ENCODE results near the gene NPAS4. TPM values are rescaled to one million over a fixed set of nuclear protein-coding genes. Genes with fewer than 3 reads are reported as not detected.

Gene NPAS4
- total and polyA plus RNA-seq, 2 of the 13 experiments (the other 11 are each of a cell fraction or from before 2014, with no cell fraction given), result not detected

GRCh38 chr11:66418168-66418985 is 2.5 kb upstream of the NPAS4 start (continued):
- TF ChIP-seq ZFP82 (CRISPR knock-in tag; IDR thresholded peaks at IDR 0.05; ENCODE audit: borderline replicate concordance) (no peak), JUND (CRISPR knock-in tag; IDR thresholded peaks at IDR 0.05) (peak; percentile 33; the same call in 1 of the 2 replicates), ZNF101 (CRISPR knock-in tag; IDR thresholded peaks at IDR 0.05; ENCODE audit: borderline replicate concordance, low read depth) (no peak), ZNF773 (CRISPR knock-in tag; IDR thresholded peaks at IDR 0.05; ENCODE audit: borderline replicate concordance) (peak; percentile 96), HOXA3 (CRISPR knock-in tag; IDR thresholded peaks at IDR 0.05) (peak; percentile 71; the same call in 1 of the 2 replicates), SRSF4 (IDR thresholded peaks at IDR 0.05; ENCODE audit: low read depth, low read length, poor library complexity, severe bottlenecking) (no peak), ZNF569 (CRISPR knock-in tag; IDR thresholded peaks at IDR 0.05; ENCODE audit: borderline replicate concordance) (no peak), PPARG (CRISPR knock-in tag; conservative IDR thresholded peaks at IDR 0.05) (peak; percentile 76), GLI4 (CRISPR knock-in tag; IDR thresholded peaks at IDR 0.05; ENCODE audit: borderline replicate concordance) (no peak; the same call in 1 of the 2 replicates), KLF16 (CRISPR knock-in tag; IDR thresholded peaks at IDR 0.05) (peak in 1 of 2 experiments; percentile 94; a peak in 2 of 4 replicates), ZNF367 (CRISPR knock-in tag; IDR thresholded peaks at IDR 0.05; ENCODE audit: borderline replicate concordance) (peak; percentile 48; the same call in 1 of the 2 replicates), SOX6 (IDR thresholded peaks at IDR 0.05) (no peak), SOX6 (CRISPR knock-in tag; IDR thresholded peaks at IDR 0.05) (no peak), EZH2 (conservative IDR thresholded peaks at IDR 0.05; ENCODE audit: low read depth, low read length) (no peak), RNF2 (conservative IDR thresholded peaks at IDR 0.05; ENCODE audit: low read depth) (no peak), IRF1 (CRISPR knock-in tag; IDR thresholded peaks at IDR 0.05; ENCODE audit: low read depth) (no peak), ZNF777 (CRISPR knock-in tag; IDR thresholded peaks at IDR 0.05) (peak; percentile 55; the same call in 1 of the 2 replicates), MXI1 (IDR thresholded peaks at IDR 0.05; ENCODE audit: borderline replicate concordance, low read depth, low read length) (peak; percentile 59; the same call in 1 of the 3 replicates)
- TF ChIP-seq, protein P1, sequence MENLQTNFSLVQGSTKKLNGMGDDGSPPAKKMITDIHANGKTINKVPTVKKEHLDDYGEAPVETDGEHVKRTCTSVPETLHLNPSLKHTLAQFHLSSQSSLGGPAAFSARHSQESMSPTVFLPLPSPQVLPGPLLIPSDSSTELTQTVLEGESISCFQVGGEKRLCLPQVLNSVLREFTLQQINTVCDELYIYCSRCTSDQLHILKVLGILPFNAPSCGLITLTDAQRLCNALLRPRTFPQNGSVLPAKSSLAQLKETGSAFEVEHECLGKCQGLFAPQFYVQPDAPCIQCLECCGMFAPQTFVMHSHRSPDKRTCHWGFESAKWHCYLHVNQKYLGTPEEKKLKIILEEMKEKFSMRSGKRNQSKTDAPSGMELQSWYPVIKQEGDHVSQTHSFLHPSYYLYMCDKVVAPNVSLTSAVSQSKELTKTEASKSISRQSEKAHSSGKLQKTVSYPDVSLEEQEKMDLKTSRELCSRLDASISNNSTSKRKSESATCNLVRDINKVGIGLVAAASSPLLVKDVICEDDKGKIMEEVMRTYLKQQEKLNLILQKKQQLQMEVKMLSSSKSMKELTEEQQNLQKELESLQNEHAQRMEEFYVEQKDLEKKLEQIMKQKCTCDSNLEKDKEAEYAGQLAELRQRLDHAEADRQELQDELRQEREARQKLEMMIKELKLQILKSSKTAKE (CRISPR knock-in tag; IDR thresholded peaks at IDR 0.05; ENCODE audit: borderline replicate concordance), result no peak
- TF ChIP-seq, protein P2, sequence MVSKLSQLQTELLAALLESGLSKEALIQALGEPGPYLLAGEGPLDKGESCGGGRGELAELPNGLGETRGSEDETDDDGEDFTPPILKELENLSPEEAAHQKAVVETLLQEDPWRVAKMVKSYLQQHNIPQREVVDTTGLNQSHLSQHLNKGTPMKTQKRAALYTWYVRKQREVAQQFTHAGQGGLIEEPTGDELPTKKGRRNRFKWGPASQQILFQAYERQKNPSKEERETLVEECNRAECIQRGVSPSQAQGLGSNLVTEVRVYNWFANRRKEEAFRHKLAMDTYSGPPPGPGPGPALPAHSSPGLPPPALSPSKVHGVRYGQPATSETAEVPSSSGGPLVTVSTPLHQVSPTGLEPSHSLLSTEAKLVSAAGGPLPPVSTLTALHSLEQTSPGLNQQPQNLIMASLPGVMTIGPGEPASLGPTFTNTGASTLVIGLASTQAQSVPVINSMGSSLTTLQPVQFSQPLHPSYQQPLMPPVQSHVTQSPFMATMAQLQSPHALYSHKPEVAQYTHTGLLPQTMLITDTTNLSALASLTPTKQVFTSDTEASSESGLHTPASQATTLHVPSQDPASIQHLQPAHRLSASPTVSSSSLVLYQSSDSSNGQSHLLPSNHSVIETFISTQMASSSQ (IDR thresholded peaks at IDR 0.05; ENCODE audit: low read depth), result no peak
- TF ChIP-seq, protein P2 (CRISPR knock-in tag; IDR thresholded peaks at IDR 0.05; ENCODE audit: borderline replicate concordance), result no peak
- TF ChIP-seq, protein P3, sequence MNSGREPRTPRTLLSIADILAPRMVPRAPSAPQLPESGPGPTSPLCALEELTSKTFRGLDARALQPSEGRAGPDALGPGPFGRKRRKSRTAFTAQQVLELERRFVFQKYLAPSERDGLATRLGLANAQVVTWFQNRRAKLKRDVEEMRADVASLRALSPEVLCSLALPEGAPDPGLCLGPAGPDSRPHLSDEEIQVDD (CRISPR knock-in tag; IDR thresholded peaks at IDR 0.05; ENCODE audit: borderline replicate concordance), result 0 out of 2 replicates have a peak, but pooled peaks have one; percentile 55

Data from HepG2 (cell line).